Measurements from ENCODE around the gene SLC34A3.

Gene SLC34A3

GRCh38 chr9:137243626-137244485 lies 13.2 kb downstream of the SLC34A3 start:
- DNase-seq, result peak; percentile 46

- no peak for DNase-seq
Measured at GRCh38 chr9:137244486-137245449, 14.1 kb downstream of the SLC34A3 start.

DNA sequence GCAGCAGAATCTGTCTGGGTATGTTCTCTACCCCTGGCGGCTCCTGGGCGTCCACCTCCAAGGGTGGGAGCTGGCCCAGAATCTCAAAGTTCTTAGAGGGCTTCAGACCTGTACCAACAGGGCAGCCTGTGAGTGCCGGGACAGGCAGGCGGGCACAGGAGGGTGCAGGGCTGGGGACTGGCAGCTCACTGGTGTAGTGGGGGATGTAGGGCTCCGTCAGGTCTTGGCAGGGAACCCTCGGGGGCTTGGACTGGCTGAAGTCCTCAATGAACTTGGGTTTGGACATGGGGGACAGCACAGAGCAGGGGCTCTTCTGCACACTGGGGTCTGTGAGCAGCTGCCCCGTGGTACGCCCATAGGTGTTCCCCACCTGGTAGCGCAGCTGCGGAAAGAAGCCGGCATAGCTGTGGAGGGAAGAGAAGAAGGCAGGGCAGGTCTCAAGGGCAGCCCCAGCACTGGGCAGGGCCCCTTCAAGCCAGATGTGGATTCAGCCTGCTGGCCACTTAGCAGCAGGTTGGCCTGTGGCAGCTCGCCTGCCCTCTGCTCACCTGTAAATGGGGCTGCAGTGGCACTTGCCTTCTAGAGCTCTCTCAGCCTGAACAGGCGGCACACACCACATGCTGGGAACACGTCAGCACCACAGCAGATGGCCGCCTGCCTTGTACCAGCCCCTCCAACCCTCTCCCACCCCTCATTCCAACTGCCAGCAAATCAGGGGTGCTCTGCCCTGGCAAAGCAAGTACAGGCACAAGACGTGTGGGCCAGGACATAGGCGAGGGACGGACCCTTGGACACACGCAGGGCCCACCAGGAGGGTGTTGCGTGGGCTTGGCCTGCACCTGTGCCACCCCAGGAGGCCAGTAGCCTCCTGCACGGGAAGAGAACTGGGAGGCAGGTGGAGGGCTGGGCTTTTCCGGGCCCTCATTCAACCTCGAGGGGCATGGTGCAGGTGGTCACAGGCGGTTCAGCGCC lies 15.0 kb downstream of the SLC34A3 start:
- no peak for DNase-seq

DNA sequence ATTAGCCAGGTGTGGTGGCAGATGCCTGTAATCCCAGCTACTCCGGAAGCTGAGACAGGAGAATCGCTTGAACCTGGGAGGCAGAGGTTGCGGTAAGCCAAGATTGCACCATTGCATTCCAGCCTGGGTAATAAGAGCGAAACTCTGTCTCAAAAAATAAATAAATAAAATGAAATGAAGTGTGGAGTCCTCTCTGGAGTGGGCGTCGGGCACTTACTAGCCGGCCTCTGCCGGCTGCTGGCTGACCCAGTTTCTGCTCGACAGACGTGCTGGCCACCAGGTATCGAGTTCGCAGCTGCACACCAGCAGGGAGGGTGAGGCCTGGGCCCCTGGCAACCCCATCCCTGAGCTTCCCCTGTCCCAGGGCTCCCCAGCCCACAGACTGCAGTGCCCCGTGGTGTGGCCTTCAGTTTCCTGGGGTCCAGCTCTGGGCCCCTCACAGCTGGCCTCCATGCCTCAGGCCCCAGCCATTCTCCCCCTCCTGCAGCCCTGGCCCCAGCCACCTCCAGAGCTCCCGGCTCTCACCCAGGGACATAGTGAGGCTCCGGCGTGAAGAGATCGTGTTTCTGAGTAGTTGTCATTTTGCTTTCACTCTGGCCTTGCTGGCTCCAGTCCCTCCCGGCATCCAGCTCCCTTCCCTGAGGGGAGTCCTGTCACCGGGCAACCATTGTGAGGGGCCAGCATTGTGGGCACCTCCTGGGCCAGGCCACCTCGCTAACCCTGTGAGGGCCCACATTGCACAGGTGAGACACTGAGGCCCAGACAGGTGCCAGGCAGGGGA lies 16.6 kb downstream of the SLC34A3 start:
- DNase-seq, result no peak

DNA sequence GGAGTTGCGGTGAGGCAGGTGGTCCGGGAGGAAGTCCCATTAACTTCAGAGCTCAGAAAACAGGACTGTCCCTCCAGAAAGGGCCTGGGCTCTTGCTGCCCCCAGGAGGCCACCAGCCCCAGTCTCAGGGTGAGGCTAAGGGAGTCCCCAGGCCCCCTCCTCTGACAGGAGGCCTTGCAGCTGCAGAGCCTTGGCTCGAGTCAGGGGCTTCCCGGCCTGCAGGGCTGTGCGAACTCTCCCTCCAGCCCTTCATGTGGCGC lies 17.1 kb downstream of the SLC34A3 start:
- no peak for DNase-seq

- DNase-seq, result no peak
Measured at GRCh38 chr9:137250329-137251193, 19.9 kb downstream of the SLC34A3 start.

- no peak for DNase-seq
Measured at GRCh38 chr9:137251194-137251461, 20.4 kb downstream of the SLC34A3 start, which contains the start of gene STPG3. TSS of gene STPG3 (plus strand) at chr9:137251286. CDS start at chr9:137251287, 1 bp downstream.

DNA sequence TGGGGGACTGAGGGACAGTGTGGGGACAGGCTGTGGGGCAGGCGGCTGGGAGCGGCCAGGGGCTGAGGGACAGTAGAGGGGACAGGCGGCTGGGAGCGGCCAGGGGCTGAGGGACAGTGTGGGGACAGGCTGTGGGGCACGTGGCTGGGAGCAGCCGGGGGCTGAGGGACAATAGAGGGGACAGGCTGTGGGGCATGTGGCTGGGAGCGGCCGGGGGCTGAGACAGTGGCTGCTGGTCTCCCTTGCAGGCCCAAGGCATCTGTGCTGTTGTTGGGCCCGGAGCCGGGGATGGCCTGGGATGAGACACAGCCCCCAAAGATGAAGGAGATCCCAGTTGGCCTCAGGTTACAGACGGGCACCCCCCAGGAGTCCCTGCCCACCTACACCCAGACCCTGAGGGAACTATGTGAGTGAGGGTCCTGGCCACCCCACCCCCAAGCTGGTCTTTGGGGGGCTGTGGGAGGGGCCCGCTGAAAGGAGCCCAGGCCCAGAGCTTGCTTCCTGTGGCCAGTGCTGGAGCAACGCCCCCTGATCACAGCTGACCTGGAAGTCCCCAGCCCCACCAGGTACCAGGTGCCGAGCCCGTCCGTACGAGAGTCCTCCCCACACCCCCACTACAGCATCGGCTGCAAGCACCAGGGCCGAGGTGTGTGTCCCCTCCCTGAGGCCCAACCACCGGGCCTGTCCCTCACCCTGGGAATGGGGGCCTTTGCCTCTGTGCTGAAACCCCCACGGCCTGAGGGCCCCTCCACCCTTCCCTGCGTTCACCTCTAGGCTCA lies 21.0 kb downstream of the SLC34A3 start:
- no peak for DNase-seq

DNA sequence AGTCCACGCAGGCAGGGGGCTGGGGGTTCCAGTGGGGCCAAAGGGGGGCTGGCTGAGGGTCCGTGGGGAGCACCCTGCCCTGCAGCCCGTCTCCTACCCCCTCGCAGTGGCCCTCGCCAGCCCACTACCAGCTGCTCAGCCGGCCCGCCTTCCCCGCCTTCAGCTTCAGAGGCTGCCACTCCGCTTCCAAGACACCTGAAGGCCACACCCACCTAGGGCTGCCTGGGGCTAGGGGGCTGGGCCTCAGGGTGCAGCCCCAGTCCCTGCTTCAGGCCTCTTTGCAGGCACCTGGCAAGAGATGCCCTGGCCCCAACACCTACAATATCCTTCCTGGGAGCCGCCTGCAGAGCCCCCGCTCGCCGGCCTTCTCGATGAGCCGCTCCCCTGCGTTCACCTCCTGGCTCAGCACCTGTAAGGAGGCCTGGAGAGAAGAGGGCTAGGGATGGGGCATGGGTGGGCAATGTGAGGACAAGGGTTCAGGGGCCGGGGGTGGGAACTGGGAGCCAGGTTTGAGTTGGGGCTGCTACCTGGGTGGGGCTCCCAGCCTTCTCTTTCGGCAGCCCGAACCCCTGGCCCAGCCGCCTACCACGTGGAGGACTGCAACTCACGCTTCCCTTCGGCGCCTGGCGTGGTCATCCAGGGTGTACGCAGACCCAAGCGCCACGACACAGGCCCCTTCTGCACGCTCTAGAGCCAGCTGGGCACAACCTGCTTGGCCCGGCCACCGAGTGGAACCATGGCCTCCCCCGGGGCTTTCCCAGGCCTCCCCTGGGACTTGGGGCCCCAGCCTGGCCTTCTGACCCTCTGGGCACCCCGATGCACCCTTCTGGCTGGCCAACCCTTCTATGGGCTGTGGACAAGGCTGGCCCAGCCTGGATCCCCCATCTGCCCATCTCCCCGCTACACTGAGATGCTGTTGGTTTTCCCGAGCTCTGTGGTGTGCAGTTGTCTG lies 22.1 kb downstream of the SLC34A3 start:
- no peak for DNase-seq

DNA sequence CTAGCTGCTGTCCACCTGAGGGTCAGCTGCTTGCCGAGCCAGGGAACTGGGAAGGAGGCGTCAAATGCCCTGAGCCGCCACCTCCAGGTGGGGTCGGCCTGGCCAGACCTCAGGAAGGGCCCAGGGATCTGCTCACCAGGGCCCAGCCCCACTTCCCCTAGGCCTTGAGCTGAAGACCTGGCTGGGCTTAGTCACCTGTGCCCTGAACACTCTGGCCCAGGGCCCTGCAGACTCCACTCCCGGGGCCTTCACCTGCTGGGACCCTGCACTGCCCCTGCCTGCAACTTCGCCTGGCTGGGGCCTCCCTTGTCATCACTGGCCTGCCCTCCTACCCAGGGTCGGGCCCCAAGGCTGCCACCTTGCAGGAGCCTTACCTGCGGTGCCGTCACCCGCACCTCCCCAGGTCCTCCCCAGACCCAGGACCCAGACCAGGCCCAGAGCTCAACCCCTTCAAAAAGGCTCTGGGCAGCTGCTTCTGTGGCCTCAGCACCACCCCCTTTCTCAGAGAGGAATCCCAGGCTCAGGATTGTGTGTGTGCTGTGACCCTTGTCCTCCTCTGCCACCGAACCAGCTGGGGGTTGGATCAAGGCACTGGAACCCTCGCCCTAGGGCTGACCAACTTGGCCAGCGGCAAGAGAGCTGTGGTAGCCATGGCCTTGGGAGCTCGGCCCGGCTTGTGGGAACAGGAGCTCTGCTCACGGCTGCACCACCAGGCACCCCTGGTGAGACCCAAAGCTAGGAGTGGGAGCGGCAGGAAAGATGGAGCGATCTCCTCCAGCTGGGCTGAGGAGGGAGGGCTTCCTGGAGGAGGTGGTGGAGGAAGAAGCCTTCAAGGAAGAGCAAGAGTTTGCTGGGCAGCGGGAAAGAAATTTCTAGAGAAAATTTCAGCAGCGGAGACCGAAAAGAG lies 23.3 kb downstream of the SLC34A3 start:
- no peak for DNase-seq

DNA sequence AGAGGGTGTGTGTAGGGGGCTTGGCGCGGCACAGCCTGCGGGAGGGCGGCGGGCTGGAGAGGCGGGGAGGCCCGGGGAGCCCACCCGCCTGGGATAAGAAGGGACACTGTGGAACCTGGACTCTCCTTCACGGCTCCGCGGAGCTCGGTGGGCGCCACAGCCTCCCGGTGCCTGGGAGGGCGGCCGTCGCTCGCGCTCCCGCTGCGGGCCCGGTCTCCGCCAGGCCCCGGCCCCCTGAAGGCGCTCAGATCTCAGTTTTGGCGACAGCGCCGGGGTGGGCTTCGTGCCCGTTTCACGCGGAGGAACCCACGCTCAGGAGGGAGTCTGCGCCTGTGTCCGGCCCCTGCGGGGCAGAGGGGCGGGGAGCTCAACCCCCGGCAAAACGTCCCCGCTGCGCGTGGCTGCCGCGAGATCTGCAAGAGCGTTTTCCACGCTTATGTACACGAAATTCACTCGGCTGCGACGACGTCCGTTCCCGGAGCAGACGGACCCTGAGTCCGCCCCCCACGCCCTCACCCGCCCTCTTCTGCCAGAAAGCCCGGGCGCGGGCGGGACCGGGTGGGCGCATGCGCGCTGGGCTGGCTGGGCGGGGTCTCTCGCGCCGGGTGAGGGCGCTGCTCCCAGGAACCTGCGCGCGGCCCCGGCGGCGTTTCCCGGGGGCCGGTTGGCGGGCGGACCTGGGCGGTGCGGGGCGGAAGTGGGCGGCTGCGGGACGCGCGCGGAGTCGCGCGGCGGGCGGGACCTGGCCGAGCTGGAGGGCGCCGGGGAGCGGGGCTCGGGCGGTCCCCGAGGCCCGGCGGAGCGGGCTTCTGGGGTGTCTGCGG lies 24.1 kb downstream of the SLC34A3 start, which contains the start of gene NELFB:
TSS of gene NELFB (plus strand) at position 704 of the 824 bp plus-strand sequence.
- DNase-seq, result peak; percentile 92

DNA sequence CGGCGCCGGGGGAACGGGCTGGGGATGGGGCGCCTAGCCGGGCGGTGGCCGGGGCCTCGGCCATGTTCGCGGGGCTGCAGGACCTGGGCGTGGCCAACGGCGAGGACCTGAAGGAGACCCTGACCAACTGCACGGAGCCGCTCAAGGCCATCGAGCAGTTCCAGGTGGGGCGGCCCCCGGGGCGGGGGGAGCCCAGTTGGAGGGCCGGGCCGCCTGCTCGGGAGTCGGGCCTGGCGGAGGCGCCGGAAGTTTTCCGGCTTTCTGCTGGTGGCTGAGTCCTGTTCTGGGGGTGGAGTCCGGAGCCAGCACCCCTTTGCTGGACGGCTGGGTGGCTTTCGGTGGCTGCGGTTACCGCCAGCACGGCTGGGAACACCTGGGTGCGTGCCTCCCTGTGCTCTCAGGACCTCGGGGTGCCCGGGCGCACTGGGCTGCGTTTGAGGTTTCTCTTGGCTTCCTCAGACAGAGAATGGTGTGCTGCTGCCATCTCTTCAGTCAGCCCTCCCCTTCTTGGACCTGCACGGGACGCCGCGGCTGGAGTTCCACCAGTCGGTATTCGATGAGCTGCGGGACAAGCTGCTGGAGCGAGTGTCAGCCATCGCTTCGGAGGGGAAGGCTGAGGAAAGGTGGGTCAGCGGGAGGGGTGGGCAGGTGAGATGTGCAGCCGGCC lies 24.9 kb downstream of the SLC34A3 start:
- DNase-seq, result peak; percentile 56

- DNase-seq, result no peak
Measured at GRCh38 chr9:137256362-137256761, 25.7 kb downstream of the SLC34A3 start.

DNA sequence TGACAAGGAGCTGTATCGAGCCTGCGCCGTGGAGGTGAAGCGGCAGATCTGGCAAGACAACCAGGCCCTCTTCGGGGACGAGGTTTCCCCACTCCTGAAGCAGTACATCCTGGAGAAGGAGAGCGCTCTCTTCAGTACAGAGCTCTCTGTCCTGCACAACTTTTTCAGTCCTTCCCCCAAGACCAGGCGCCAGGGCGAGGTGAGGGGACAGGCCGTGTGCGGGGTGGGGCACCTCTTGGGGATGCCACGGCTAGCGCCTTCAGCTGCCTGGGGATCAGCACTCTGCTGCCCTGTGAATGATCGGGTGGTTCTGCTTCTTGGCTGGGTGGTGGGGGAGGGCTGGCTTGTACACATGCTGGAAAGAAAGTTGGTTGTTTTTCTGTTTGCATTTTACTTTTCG lies 26.2 kb downstream of the SLC34A3 start:
- DNase-seq, result peak; percentile 61

DNA sequence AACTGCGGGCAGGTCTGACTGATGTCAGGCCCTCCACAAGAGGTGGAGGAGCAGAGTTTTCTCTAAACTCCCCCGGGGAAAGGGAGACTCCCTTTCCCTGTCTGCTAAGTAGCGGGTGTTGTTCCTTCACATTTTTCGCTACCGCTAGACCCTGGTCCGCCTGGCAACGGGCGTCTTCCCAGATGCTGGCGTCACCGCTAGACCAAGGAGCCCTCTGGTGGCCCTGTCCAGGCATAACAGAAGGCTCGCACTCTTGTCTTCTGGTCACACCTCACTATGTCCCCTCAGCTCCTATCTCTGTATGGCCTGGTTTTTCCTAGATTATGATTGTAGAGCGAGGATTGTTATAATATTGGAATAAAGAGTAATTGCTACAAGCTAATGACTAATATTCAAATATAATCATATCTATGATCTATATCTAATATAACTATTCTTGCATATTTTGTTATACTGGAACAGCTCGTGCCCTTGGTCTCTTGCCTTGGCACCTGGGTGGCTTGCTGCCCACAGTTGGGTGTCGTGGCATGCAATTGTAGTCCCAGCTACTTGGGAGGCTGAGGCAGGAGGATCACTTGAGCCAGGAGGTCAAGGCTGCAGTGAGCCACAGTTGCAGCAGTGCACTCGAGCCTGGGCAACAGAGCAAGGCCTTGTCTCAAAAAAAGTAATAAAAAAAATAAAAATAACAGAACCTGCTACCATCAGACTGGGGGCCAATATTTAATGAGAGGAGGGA lies 31.6 kb downstream of the SLC34A3 start:
- peak; percentile 29 for DNase-seq

- no peak for DNase-seq
Measured at GRCh38 chr9:137262909-137263285, 32.2 kb downstream of the SLC34A3 start.
